Measurements from ENCODE around the gene ZIM2. TPM values are rescaled to one million over a fixed set of nuclear protein-coding genes. Genes with fewer than 3 reads are reported as not detected.
"Not testable (repeated sequence)": the region's sequence is repeated elsewhere in the genome, so short reads cannot be mapped to it uniquely, and the experiment has no call there.

ZIM2 gene
- total and polyA plus RNA-seq, 9 donors = 0.95 to 4.6 (median 1.9) TPM

GRCh38 chr19:56868446-56868845 is 27.9 kb upstream of the ZIM2 start:
- H3K4me1 ChIP-seq (ENCODE audit: control insufficient read depth, insufficient read depth, low read length) = peaks cover 4% of the 10 kb centered on the region
- no peaks in the 10 kb centered on the region for H3K9me3 ChIP-seq (replicated peaks; ENCODE audit: control insufficient read depth, low read depth, low read length)
- H3K4me3 ChIP-seq (ENCODE audit: low read length) = no peak overlapping the region
- DNase-seq = no peak
- no CpG with 5 or more reads among the region's 1 CpG for WGBS (ENCODE audit: insufficient coverage)
- H3K27me3 ChIP-seq (ENCODE audit: control insufficient read depth, insufficient read depth, low read length) = no peaks in the 10 kb centered on the region
- no peak overlapping the region for H3K27ac ChIP-seq (ENCODE audit: low read length)
- H3K36me3 ChIP-seq (ENCODE audit: control insufficient read depth, insufficient read depth, low read length) = no peaks in the 10 kb centered on the region

GRCh38 chr19:56866538-56866937 is 26.0 kb upstream of the ZIM2 start:
- DNase-seq = peak; percentile 93
- Histone ChIP-seq H3K27ac (ENCODE audit: low read length) (peak overlapping the region; percentile 10), H3K36me3 (ENCODE audit: control insufficient read depth, insufficient read depth, low read length) (no peaks in the 10 kb centered on the region), H3K4me3 (ENCODE audit: low read length) (no peak overlapping the region), H3K9me3 (replicated peaks; ENCODE audit: control insufficient read depth, low read depth, low read length) (no peaks in the 10 kb centered on the region), H3K4me1 (ENCODE audit: control insufficient read depth, insufficient read depth, low read length) (peaks cover 4% of the 10 kb centered on the region), H3K27me3 (ENCODE audit: control insufficient read depth, insufficient read depth, low read length) (no peaks in the 10 kb centered on the region)
- no CpG with 5 or more reads among the region's 2 CpGs for WGBS (ENCODE audit: insufficient coverage)

- no peaks in the 10 kb centered on the region for H3K27me3 ChIP-seq (ENCODE audit: control insufficient read depth, insufficient read depth, low read length)
- no peaks in the 10 kb centered on the region for H3K9me3 ChIP-seq (replicated peaks; ENCODE audit: control insufficient read depth, low read depth, low read length)
- no peak overlapping the region for H3K27ac ChIP-seq (ENCODE audit: low read length)
- DNase-seq = no peak
- no peaks in the 10 kb centered on the region for H3K36me3 ChIP-seq (ENCODE audit: control insufficient read depth, insufficient read depth, low read length)
- WGBS (ENCODE audit: insufficient coverage) = 76% methylated on average over 47 of the region's 50 CpGs
- H3K4me3 ChIP-seq (ENCODE audit: low read length) = no peak overlapping the region
- peaks cover 4% of the 10 kb centered on the region for H3K4me1 ChIP-seq (ENCODE audit: control insufficient read depth, insufficient read depth, low read length)
These were observed 24.1 kb upstream of the ZIM2 start for GRCh38 chr19:56864443-56865125.

GRCh38 chr19:56862741-56863140 is 22.2 kb upstream of the ZIM2 start:
- Histone ChIP-seq H3K9me3 (replicated peaks; ENCODE audit: control insufficient read depth, low read depth, low read length) (no peaks in the 10 kb centered on the region), H3K27me3 (ENCODE audit: control insufficient read depth, insufficient read depth, low read length) (no peaks in the 10 kb centered on the region), H3K27ac (ENCODE audit: low read length) (no peak overlapping the region), H3K4me1 (ENCODE audit: control insufficient read depth, insufficient read depth, low read length) (peaks cover 4% of the 10 kb centered on the region), H3K4me3 (ENCODE audit: low read length) (no peak overlapping the region), H3K36me3 (ENCODE audit: control insufficient read depth, insufficient read depth, low read length) (no peaks in the 10 kb centered on the region)
- WGBS (ENCODE audit: insufficient coverage) = no CpG with 5 or more reads among the region's 4 CpGs
- no peak for DNase-seq

- not testable (repeated sequence) for H3K27me3 ChIP-seq (ENCODE audit: control insufficient read depth, insufficient read depth, low read length); H3K4me1 ChIP-seq (ENCODE audit: control insufficient read depth, insufficient read depth, low read length); DNase-seq; H3K36me3 ChIP-seq (ENCODE audit: control insufficient read depth, insufficient read depth, low read length); H3K27ac ChIP-seq (ENCODE audit: low read length); H3K9me3 ChIP-seq (replicated peaks; ENCODE audit: control insufficient read depth, low read depth, low read length); H3K4me3 ChIP-seq (ENCODE audit: low read length)
- WGBS (ENCODE audit: insufficient coverage) = 60% methylated on average over 1 of the region's 10 CpGs
These were observed 19.9 kb upstream of the ZIM2 start for GRCh38 chr19:56860409-56860808.

GRCh38 chr19:56858026-56858425 is 17.5 kb upstream of the ZIM2 start:
- Histone ChIP-seq H3K27me3 (ENCODE audit: control insufficient read depth, insufficient read depth, low read length) (no peaks in the 10 kb centered on the region), H3K36me3 (ENCODE audit: control insufficient read depth, insufficient read depth, low read length) (no peaks in the 10 kb centered on the region), H3K4me1 (ENCODE audit: control insufficient read depth, insufficient read depth, low read length) (no peaks in the 10 kb centered on the region), H3K27ac (ENCODE audit: low read length) (no peak overlapping the region), H3K4me3 (ENCODE audit: low read length) (no peak overlapping the region), H3K9me3 (replicated peaks; ENCODE audit: control insufficient read depth, low read depth, low read length) (no peaks in the 10 kb centered on the region)
- DNase-seq = no peak
- 100% methylated on average over 1 of the region's 4 CpGs for WGBS (ENCODE audit: insufficient coverage)

GRCh38 chr19:56856822-56857221 is 16.3 kb upstream of the ZIM2 start:
- no peaks in the 10 kb centered on the region for H3K4me1 ChIP-seq (ENCODE audit: control insufficient read depth, insufficient read depth, low read length)
- H3K36me3 ChIP-seq (ENCODE audit: control insufficient read depth, insufficient read depth, low read length) = no peaks in the 10 kb centered on the region
- H3K27ac ChIP-seq (ENCODE audit: low read length) = no peak overlapping the region
- no peak overlapping the region for H3K4me3 ChIP-seq (ENCODE audit: low read length)
- H3K27me3 ChIP-seq (ENCODE audit: control insufficient read depth, insufficient read depth, low read length) = no peaks in the 10 kb centered on the region
- no peaks in the 10 kb centered on the region for H3K9me3 ChIP-seq (replicated peaks; ENCODE audit: control insufficient read depth, low read depth, low read length)
- no CpG with 5 or more reads among the region's 3 CpGs for WGBS (ENCODE audit: insufficient coverage)
- DNase-seq = no peak

GRCh38 chr19:56852361-56852760 is 11.8 kb upstream of the ZIM2 start:
- WGBS (ENCODE audit: insufficient coverage) = 100% methylated on average over 1 of the region's 2 CpGs
- H3K36me3 ChIP-seq (ENCODE audit: control insufficient read depth, insufficient read depth, low read length) = not testable (repeated sequence)

GRCh38 chr19:56848166-56848565 is 7.6 kb upstream of the ZIM2 start:
- peak; percentile 73 for DNase-seq
- no CpG with 5 or more reads among the region's 4 CpGs for WGBS (ENCODE audit: insufficient coverage)
- Histone ChIP-seq H3K36me3 (ENCODE audit: control insufficient read depth, insufficient read depth, low read length) (no peaks in the 10 kb centered on the region), H3K4me1 (ENCODE audit: control insufficient read depth, insufficient read depth, low read length) (no peaks in the 10 kb centered on the region), H3K9me3 (replicated peaks; ENCODE audit: control insufficient read depth, low read depth, low read length) (no peaks in the 10 kb centered on the region), H3K27ac (ENCODE audit: low read length) (no peak overlapping the region), H3K27me3 (ENCODE audit: control insufficient read depth, insufficient read depth, low read length) (no peaks in the 10 kb centered on the region), H3K4me3 (ENCODE audit: low read length) (no peak overlapping the region)

More at GRCh38 chr19:56852361-56852760, 11.8 kb upstream of the ZIM2 start:
- not testable (repeated sequence) for H3K4me3 ChIP-seq (ENCODE audit: low read length); H3K9me3 ChIP-seq (replicated peaks; ENCODE audit: control insufficient read depth, low read depth, low read length); H3K27ac ChIP-seq (ENCODE audit: low read length); DNase-seq; H3K4me1 ChIP-seq (ENCODE audit: control insufficient read depth, insufficient read depth, low read length); H3K27me3 ChIP-seq (ENCODE audit: control insufficient read depth, insufficient read depth, low read length)

GRCh38 chr19:56842412-56842811 is 1.9 kb upstream of the ZIM2 start:
- 100% methylated on average over 1 of the region's 1 CpG for WGBS (ENCODE audit: insufficient coverage)
- no peak overlapping the region for H3K4me3 ChIP-seq (ENCODE audit: low read length)
- peaks cover 7% of the 10 kb centered on the region for H3K4me1 ChIP-seq (ENCODE audit: control insufficient read depth, insufficient read depth, low read length)
- H3K9me3 ChIP-seq (replicated peaks; ENCODE audit: control insufficient read depth, low read depth, low read length) = no peaks in the 10 kb centered on the region
- no peaks in the 10 kb centered on the region for H3K36me3 ChIP-seq (ENCODE audit: control insufficient read depth, insufficient read depth, low read length)
- H3K27ac ChIP-seq (ENCODE audit: low read length) = no peak overlapping the region
- DNase-seq = no peak
- H3K27me3 ChIP-seq (ENCODE audit: control insufficient read depth, insufficient read depth, low read length) = no peaks in the 10 kb centered on the region

- peak; percentile 45 for DNase-seq
- H3K4me3 ChIP-seq (ENCODE audit: low read length) = peak overlapping the region; percentile 36
- peak overlapping the region; percentile 72 for H3K27ac ChIP-seq (ENCODE audit: low read length)
- H3K4me1 ChIP-seq (ENCODE audit: control insufficient read depth, insufficient read depth, low read length) = peaks cover 18% of the 10 kb centered on the region
- no peaks in the 10 kb centered on the region for H3K36me3 ChIP-seq (ENCODE audit: control insufficient read depth, insufficient read depth, low read length)
- H3K27me3 ChIP-seq (ENCODE audit: control insufficient read depth, insufficient read depth, low read length) = no peaks in the 10 kb centered on the region
- 50% methylated on average over 6 of the region's 12 CpGs for WGBS (ENCODE audit: insufficient coverage)
- no peaks in the 10 kb centered on the region for H3K9me3 ChIP-seq (replicated peaks; ENCODE audit: control insufficient read depth, low read depth, low read length)
These were observed 642 bp upstream of the ZIM2 start for GRCh38 chr19:56841193-56841543.

All from muscle of leg (tissue), 11 donors.